Thoracic aorta (tissue), 2 donors: ENCODE data around the gene ANKRD35. TPM values are rescaled to one million over a fixed set of nuclear protein-coding genes. Genes with fewer than 3 reads are reported as not detected.

Experiments
- ATAC-seq: fragments of 150-250 bp; one replicate; pipeline ENCODE4 v1.8.0; 2017; ENCODE audit warnings: low read depth; ENCODE audit not compliant: insufficient number of reproducible peaks, low FRiP score
- DNase-seq: peaks from one replicate; pipeline ENCODE4 v3.0.0-alpha.2; 2020; ENCODE audit warnings: low spot score
- H3K27ac ChIP-seq, 2 donors: fragments of 200-600 bp; sonication (generic); 1 replicate in 1 of 2; 2 replicates in 1 of 2; pipeline ENCODE4 v1.5.1; 2016; ENCODE audit warnings: mild to moderate bottlenecking in 2 of 2, moderate library complexity in 2 of 2
- H3K27me3 ChIP-seq: fragments of 200-600 bp; sonication (generic); replicated peaks from 2 replicates; pipeline ENCODE4 v1.6.0; 2016; ENCODE audit warnings: mild to moderate bottlenecking; ENCODE audit not compliant: insufficient read depth
- H3K36me3 ChIP-seq: fragments of 200-600 bp; sonication (generic); one replicate; pipeline ENCODE4 v1.5.1; 2016
- H3K4me1 ChIP-seq, 2 donors: fragments of 200-600 bp; sonication (generic); 1 replicate in 1 of 2; 2 replicates in 1 of 2; pipeline versions ENCODE4 v1.5.1 to v1.6.0; 2016; ENCODE audit warnings: low read depth in 2 of 2, mild to moderate bottlenecking in 1 of 2; ENCODE audit not compliant: control insufficient read depth in 1 of 2
- H3K4me3 ChIP-seq: fragments of 200-600 bp; sonication (generic); 2 replicates; pipeline ENCODE4 v1.5.1; 2016; ENCODE audit warnings: mild to moderate bottlenecking
- H3K9me3 ChIP-seq: fragments of 200-600 bp; sonication (generic); 2 replicates; pipeline ENCODE4 v1.5.1; 2016
- total RNA-seq, 2 donors: library from RNA; depleted of rRNA; stranded (reverse); fragments of >200 nt; gene quantifications; one replicate each; pipeline versions ENCODE4 v1.1.0 to v1.2.3, GENCODE V29; 2016
- TF ChIP-seq, protein P1 (sequence below): fragments of 200-600 bp; sonication (generic); IDR thresholded peaks from one replicate; pipeline ENCODE4 v1.5.1; 2019; ENCODE audit warnings: antibody characterized with exemption

Gene ANKRD35
- total RNA-seq, 2 donors from 2014 or later = 9.6 to 15.7 TPM

DNA sequence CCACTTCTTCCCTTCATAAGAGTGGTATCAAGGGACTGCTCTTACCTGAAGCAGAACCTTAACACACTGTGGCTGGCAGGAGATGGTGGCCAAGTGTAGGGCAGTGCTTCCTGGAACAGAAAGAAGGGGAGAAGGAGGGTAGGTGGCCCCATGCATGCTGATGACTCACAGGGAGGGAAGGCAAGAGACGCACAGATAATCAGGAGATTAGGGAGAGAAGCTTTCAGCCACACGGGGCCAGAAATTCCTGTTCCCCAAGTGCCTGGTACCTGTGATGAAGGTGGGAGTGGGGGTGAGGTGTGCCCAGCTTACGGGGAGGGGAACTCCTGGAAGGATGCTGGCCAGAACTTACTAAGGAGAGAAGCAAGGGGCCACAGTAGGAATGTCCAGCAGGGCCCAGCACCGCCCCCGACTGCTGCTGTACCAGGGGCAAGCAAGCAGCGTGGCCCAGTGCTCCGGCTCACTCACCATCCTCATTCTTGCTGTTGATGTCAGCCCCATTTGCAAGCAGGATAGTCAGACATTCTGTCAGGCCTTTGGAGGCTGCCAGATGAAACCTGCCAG lies 7.7 kb downstream of the ANKRD35 start:
- Histone ChIP-seq H3K9me3 (no peaks in the 10 kb centered on the region), H3K4me1 (peaks cover under 1 to 5% of the 10 kb centered on the region in 2 donors), H3K27me3 (no peaks in the 10 kb centered on the region), H3K36me3 (no peaks in the 10 kb centered on the region), H3K27ac (no peak overlapping the region), H3K4me3 (no peak overlapping the region)
- TF ChIP-seq, protein P1, sequence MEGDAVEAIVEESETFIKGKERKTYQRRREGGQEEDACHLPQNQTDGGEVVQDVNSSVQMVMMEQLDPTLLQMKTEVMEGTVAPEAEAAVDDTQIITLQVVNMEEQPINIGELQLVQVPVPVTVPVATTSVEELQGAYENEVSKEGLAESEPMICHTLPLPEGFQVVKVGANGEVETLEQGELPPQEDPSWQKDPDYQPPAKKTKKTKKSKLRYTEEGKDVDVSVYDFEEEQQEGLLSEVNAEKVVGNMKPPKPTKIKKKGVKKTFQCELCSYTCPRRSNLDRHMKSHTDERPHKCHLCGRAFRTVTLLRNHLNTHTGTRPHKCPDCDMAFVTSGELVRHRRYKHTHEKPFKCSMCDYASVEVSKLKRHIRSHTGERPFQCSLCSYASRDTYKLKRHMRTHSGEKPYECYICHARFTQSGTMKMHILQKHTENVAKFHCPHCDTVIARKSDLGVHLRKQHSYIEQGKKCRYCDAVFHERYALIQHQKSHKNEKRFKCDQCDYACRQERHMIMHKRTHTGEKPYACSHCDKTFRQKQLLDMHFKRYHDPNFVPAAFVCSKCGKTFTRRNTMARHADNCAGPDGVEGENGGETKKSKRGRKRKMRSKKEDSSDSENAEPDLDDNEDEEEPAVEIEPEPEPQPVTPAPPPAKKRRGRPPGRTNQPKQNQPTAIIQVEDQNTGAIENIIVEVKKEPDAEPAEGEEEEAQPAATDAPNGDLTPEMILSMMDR = no peak
- ATAC-seq = no peak
- DNase-seq = no peak

DNA sequence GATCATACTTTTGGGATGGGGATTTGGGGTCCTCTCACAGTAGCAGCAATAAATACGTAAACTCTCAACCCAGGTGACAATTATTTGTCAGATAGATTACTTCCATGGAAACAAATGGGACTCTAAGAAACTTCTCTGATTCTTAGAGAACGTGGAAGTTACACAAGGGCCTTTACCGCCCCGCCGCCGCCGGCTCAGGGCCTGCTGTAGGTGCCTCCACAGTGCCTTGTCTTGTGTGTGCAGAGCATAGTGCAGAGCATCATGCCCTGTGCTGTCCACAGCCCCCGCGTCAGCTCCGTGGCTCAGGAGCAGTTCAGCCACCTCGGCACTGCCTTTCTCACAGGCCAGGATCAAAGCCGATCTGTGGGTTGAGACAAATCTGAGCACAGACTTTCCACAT lies 11.0 kb downstream of the ANKRD35 start:
- TF ChIP-seq, protein P1 = no peak
- Histone ChIP-seq H3K4me3 (no peak overlapping the region), H3K9me3 (no peaks in the 10 kb centered on the region), H3K4me1 (peaks cover 7 to 27% of the 10 kb centered on the region in 2 donors), H3K27me3 (no peaks in the 10 kb centered on the region), H3K27ac (no peak overlapping the region), H3K36me3 (no peaks in the 10 kb centered on the region)
- no peak for DNase-seq
- ATAC-seq = no peak

DNA sequence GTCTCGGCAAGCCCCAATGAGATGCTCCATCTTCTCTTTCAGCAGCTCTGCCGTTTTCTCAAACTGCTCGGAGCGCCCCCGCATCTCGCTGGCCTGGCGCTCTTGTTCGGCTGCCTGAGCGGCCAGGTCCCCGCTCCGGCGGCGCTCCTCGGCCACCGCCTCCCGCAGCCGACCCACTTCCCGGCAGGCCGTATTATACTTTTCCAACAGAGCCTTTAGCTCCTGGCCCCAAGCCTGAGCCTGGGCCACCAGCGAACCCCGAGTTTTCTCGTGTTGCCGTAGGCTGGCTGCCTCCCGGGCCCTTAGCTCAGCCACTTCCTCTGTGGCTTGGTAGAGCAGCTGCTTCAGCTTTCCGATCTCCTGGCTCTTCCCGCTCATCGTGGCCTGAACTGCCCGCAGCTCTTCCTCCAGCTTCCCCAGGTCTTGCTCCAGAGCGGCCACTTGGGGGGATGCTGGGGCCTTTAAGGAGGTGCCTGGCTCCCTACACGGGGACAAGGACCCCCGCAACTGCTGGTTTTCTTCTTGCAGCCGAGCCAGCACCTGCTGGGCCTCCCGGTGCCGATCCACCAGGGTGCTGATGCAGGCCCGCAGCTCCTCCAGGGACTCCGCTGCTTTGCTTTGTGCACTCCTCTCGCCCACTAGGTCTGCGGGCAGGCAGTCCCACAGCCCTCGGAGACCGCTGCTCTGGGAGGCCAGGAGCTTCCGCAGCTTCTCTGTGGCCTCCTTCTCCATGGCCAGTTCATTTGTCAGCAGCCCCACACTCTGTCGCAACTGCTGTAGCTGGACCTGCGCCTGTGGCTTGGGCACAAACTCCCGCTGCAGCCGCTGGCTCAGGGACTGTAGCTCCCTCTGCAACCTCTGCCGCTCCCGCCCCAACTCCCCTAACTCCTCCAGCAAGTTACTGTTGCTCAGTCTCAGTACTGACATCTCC lies 13.4 kb downstream of the ANKRD35 start:
- H3K9me3 ChIP-seq = no peaks in the 10 kb centered on the region
- TF ChIP-seq, protein P1 = no peak
- ATAC-seq (peak; percentile 39), DNase-seq (no peak)
- H3K36me3 ChIP-seq = peaks cover 8% of the 10 kb centered on the region
- peaks cover 7 to 35% of the 10 kb centered on the region in 2 donors for H3K4me1 ChIP-seq
- peak overlapping the region; percentile 76 to 89 for H3K27ac ChIP-seq
- H3K4me3 ChIP-seq = peak overlapping the region; percentile 71
- H3K27me3 ChIP-seq = no peaks in the 10 kb centered on the region

DNA sequence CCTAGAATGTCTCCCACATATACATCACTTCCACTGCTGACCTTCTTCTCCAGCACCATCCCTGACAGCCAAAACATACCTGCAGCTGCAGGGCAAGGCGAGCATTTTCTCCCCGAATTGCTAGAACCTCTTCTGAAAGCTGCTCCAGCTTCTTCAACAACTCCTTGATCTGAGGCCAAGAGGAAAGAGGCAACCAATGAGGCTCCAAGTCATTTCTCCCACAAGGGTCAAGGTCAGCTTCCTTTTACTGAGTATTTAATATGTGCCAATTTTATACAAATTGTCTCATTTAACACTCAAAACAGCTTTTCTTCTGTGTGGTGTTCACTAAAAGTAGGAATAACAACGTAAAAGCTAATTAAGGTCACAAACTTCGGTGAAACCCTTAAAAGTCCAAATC lies 17.4 kb downstream of the ANKRD35 start:
- Histone ChIP-seq H3K4me3 (no peak overlapping the region), H3K4me1 (peaks cover 7 to 32% of the 10 kb centered on the region in 2 donors), H3K9me3 (no peaks in the 10 kb centered on the region), H3K36me3 (peaks cover 20% of the 10 kb centered on the region), H3K27ac (no peak overlapping the region), H3K27me3 (no peaks in the 10 kb centered on the region)
- TF ChIP-seq, protein P1 = no peak
- DNase-seq (no peak), ATAC-seq (no peak)

DNA sequence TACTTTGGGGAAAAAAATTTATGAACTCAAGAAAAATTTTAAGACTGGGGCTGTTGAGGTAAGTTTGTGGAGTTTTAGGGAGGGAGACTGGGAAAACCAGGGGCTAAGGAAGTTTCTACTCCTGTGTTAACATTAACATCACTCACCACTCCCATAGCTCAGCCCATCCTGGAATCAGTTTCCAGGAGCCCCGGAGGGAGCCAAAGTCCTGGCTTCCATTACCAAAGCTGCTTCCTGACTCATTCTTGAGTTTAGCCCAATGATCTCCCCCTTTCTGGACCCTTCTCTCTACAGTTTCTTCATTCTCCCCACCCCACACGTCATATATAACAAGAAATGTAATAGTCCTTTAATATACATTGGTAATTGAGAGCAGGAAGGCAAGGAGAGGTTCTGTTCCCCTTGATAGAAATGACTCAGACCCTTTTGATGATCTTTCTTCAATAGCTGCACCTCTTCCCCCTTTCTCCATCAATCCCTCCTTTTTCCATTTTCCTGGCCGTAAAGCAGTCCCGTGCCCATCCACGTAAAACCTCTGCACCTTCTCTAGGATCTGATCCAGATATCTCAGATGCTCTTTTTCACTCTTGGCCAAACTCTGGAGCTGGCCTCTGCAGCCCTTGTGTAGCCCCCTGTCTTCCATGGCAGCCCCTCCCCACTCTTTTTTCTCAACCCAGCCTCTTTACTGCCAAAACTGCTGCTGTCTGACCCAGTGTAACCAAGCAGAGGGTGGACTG lies 22.2 kb downstream of the ANKRD35 start:
- ATAC-seq (no peak), DNase-seq (no peak)
- Histone ChIP-seq H3K36me3 (peaks cover 20% of the 10 kb centered on the region), H3K27me3 (no peaks in the 10 kb centered on the region), H3K4me3 (no peak overlapping the region), H3K27ac (no peak overlapping the region), H3K4me1 (peaks cover 4% of the 10 kb centered on the region in 2 donors), H3K9me3 (no peaks in the 10 kb centered on the region)
- TF ChIP-seq, protein P1 = no peak
